GM06990 (cell line): Measurements from ENCODE around the gene RANBP17.

Source experiments
- DNase-seq: peaks from one replicate; pipeline ENCODE4 v3.0.0-alpha.2; 2011; ENCODE audit not compliant: insufficient read length; ENCODE audit errors: extremely low read depth
- H3K27me3 ChIP-seq: replicated peaks from 2 replicates; pipeline ENCODE4 v1.6.0; 2011; ENCODE audit warnings: low read length; ENCODE audit not compliant: control insufficient read depth, insufficient read depth
- H3K36me3 ChIP-seq: 2 replicates; pipeline ENCODE4 v1.5.1; 2011; ENCODE audit warnings: low read length; ENCODE audit not compliant: control insufficient read depth, insufficient read depth
- H3K4me3 ChIP-seq: replicated peaks from 2 replicates; pipeline ENCODE4 v1.5.1; 2011; ENCODE audit warnings: low read depth, mild to moderate bottlenecking, control low read depth, low read length
- TF ChIP-seq, protein P1 (sequence below): IDR thresholded peaks from 2 replicates; pipeline ENCODE4 v1.5.1; 2011; ENCODE audit warnings: low read length, control low read depth, mild to moderate bottlenecking, inconsistent platforms; ENCODE audit not compliant: insufficient read depth, poor library complexity, severe bottlenecking

RANBP17 gene

GRCh38 chr5:171272996-171273970, 411.5 kb downstream of the RANBP17 start:
- H3K27me3 ChIP-seq: 0 out of 2 replicates have a peak, but pooled peaks cover 1% of the 10 kb centered on the region
- no peaks in the 10 kb centered on the region for H3K36me3 ChIP-seq
- no peak for DNase-seq
- TF ChIP-seq, protein P1, sequence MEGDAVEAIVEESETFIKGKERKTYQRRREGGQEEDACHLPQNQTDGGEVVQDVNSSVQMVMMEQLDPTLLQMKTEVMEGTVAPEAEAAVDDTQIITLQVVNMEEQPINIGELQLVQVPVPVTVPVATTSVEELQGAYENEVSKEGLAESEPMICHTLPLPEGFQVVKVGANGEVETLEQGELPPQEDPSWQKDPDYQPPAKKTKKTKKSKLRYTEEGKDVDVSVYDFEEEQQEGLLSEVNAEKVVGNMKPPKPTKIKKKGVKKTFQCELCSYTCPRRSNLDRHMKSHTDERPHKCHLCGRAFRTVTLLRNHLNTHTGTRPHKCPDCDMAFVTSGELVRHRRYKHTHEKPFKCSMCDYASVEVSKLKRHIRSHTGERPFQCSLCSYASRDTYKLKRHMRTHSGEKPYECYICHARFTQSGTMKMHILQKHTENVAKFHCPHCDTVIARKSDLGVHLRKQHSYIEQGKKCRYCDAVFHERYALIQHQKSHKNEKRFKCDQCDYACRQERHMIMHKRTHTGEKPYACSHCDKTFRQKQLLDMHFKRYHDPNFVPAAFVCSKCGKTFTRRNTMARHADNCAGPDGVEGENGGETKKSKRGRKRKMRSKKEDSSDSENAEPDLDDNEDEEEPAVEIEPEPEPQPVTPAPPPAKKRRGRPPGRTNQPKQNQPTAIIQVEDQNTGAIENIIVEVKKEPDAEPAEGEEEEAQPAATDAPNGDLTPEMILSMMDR: peak; percentile 57
- no peak overlapping the region for H3K4me3 ChIP-seq

- no peak for DNase-seq
- Histone ChIP-seq H3K36me3 (no peaks in the 10 kb centered on the region), H3K4me3 (no peak overlapping the region), H3K27me3 (0 out of 2 replicates have a peak, but pooled peaks cover 1% of the 10 kb centered on the region)
- TF ChIP-seq, protein P1: no peak
Measured at GRCh38 chr5:171275841-171276544, 414.2 kb downstream of the RANBP17 start.

GRCh38 chr5:171283753-171284152, 421.9 kb downstream of the RANBP17 start:
- TF ChIP-seq, protein P1: no peak
- Histone ChIP-seq H3K36me3 (no peaks in the 10 kb centered on the region), H3K27me3 (no peaks in the 10 kb centered on the region; the same call in 1 of the 2 replicates), H3K4me3 (no peak overlapping the region)
- no peak for DNase-seq

DNA sequence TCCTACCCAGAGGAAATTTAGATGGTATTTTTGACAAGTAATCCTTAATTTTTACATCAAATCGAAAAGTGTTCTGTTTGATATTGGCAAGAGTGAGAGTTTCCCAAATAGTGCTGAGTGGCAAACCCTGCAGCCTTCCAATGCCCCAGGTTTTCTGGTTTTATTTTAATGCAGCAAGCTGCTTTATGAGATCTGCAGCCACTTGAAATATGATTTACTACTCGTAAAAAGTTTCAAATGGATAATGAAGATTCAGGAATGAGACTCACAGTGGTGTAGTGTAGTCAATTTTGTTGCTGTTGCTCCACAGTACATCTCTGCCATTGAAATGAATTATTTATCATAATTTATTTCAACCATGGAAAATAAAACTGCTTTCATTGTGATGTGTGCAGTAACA, 423.6 kb downstream of the RANBP17 start:
- TF ChIP-seq, protein P1: no peak
- Histone ChIP-seq H3K27me3 (no peaks in the 10 kb centered on the region; the same call in 1 of the 2 replicates), H3K4me3 (no peak overlapping the region), H3K36me3 (no peaks in the 10 kb centered on the region)
- no peak for DNase-seq

DNA sequence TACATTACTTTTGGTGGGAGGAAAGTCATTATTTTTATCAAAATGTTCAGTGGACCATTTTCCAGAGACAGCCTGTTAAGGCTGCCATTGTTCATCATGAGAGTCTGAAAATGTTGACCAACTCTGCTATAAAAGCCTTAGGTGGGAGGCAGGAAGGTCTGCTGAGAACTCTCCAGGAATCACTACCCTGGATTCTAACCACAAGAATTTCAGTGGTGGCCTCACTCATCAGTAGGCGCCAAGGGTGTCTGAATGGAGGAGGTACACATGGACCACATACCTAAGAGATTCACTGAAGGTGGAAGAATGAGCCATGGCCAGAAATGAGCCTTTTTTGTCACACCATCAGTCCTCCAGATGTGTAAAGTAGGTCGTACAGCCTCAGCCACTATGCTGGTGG, 426.2 kb downstream of the RANBP17 start:
- Histone ChIP-seq H3K27me3 (no peaks in the 10 kb centered on the region), H3K4me3 (no peak overlapping the region), H3K36me3 (no peaks in the 10 kb centered on the region)
- TF ChIP-seq, protein P1: no peak
- no peak for DNase-seq
